GM13977 (cell line): ENCODE data around the gene PKN1.
"Not testable (repeated sequence)": the region's sequence is repeated elsewhere in the genome, so short reads cannot be mapped to it uniquely, and the experiment has no call there.

Source experiments
- DNase-seq: peaks from one replicate; pipeline ENCODE4 v3.0.0; 2012; ENCODE audit warnings: low spot score
- in situ Hi-C: fragments of 300-500 bp; cut with MboI; formaldehyde crosslinking; loops from one replicate; pipeline ENCODE4 v1.12.0; 2022; ENCODE audit warnings: low sequenced_read_pairs, low pct_unique_long_range_greater_than_20kb, mixed read lengths, inconsistent platforms; ENCODE audit not compliant: unreplicated experiment
- TF ChIP-seq, protein P1 (sequence below): IDR thresholded peaks from 2 replicates; pipeline ENCODE4 v1.5.1; 2012; ENCODE audit warnings: mild to moderate bottlenecking, control low read depth; ENCODE audit not compliant: insufficient read depth; ENCODE audit errors: extremely low read depth, missing control alignments

The PKN1 gene

GRCh38 chr19:14497228-14497921 lies 64.3 kb downstream of the PKN1 start:
- no peak for DNase-seq
- in situ Hi-C loops, result no loop called here
- TF ChIP-seq, protein P1, sequence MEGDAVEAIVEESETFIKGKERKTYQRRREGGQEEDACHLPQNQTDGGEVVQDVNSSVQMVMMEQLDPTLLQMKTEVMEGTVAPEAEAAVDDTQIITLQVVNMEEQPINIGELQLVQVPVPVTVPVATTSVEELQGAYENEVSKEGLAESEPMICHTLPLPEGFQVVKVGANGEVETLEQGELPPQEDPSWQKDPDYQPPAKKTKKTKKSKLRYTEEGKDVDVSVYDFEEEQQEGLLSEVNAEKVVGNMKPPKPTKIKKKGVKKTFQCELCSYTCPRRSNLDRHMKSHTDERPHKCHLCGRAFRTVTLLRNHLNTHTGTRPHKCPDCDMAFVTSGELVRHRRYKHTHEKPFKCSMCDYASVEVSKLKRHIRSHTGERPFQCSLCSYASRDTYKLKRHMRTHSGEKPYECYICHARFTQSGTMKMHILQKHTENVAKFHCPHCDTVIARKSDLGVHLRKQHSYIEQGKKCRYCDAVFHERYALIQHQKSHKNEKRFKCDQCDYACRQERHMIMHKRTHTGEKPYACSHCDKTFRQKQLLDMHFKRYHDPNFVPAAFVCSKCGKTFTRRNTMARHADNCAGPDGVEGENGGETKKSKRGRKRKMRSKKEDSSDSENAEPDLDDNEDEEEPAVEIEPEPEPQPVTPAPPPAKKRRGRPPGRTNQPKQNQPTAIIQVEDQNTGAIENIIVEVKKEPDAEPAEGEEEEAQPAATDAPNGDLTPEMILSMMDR, result no peak

- TF ChIP-seq, protein P1, result no peak
- in situ Hi-C loops, result no loop called here
- no peak for DNase-seq
Measured at GRCh38 chr19:14502334-14503092, 69.4 kb downstream of the PKN1 start.

- in situ Hi-C loops, result no loop called here
- TF ChIP-seq, protein P1, result no peak
- no peak for DNase-seq
Measured at GRCh38 chr19:14503285-14503684, 70.2 kb downstream of the PKN1 start.

DNA sequence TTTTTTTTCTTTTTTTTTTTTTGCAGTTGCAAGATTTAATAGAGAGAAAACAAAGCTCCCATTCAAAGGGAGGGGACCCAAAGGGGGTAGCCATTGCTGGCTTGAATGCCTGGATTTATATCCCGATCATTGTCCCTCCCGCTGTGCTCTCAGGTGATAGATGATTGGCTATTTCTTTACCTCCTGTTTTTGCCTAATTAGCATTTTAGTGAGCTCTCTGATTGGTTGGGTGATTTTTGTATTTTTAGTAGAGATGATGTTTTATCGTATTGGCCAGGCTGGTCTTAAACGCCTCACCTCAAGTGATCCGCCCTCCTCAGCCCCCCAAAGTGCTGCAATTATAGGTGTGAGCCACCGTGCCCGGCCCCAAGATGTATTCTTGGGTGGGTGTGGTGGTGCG lies 71.5 kb downstream of the PKN1 start:
- DNase-seq, in situ Hi-C loops: not testable (repeated sequence)

- DNase-seq, result peak; percentile 86
- in situ Hi-C loops, result no loop called here
- TF ChIP-seq, protein P1, result peak; percentile 85
Measured at GRCh38 chr19:14505488-14506239, 72.6 kb downstream of the PKN1 start.

DNA sequence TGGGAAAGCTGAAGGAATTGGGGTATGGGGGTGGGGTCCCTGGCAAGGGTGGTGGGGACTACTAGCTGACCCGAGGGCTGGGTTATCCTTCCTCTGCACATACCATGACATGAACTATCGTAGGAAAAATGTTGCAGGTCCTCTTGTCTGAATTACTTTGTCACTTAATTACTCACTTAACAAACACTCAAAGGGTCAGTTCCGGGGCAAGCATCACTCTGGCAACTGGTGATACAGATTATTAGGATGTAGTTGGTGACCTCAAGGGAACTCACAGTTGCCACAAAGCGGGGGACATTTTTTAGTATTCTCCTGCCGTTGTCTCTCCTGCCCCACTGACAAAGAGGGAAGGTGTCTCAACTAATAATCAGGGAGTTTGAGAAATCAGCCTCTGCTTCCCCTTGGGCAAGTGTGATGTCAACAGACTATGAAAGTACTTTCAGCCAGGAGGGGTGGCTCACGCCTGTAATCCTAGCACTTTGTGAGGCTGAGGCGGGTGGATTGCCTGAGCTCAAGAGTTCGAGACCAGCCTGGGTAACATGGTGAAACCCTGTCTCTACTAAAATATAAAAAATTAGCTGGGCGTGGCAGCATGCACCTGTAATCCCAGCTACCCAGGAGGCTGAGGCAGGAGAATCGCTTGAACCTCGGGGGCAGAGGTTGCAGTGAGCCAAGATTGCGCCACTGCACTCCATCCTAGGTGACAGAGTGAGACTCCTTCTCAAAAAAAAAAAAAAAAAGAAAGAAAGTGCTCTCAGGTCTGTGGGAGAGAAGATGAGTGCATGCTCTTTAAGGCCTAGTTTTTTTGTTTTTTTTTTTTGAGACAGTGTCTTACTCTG lies 74.8 kb downstream of the PKN1 start:
- TF ChIP-seq, protein P1, result no peak
- no peak for DNase-seq
- in situ Hi-C loops, result no loop called here
